Esophagus squamous epithelium (tissue), 5 donors: ENCODE measurements around the gene CDC14C. TPM values are rescaled to one million over a fixed set of nuclear protein-coding genes. Genes with fewer than 3 reads are reported as not detected.

ENCODE experiments used
- DNase-seq: peaks from one replicate; lab custom pipeline; 2025; lab: John Stamatoyannopoulos, UW
- H3K27ac ChIP-seq, 4 donors: fragments of 200-600 bp; sonication (generic); one replicate each; pipeline ENCODE4 v1.5.1; 2016 to 2019; ENCODE audit warnings: mild to moderate bottlenecking in 1 of 4
- H3K27me3 ChIP-seq, 4 donors: fragments of 200-600 bp; sonication (generic); 1 replicate in 3 of 4; 2 replicates in 1 of 4; pipeline versions ENCODE4 v1.5.1 to v1.6.0; 2017 to 2021; ENCODE audit warnings: antibody characterized with exemption in 1 of 4
- H3K36me3 ChIP-seq, 3 donors: fragments of 200-600 bp; sonication (generic); one replicate each; pipeline ENCODE4 v1.5.1; 2016 to 2019
- H3K4me1 ChIP-seq, 3 donors: fragments of 200-600 bp; sonication (generic); one replicate each; pipeline ENCODE4 v1.5.1; 2017 to 2019
- H3K4me3 ChIP-seq, 4 donors: fragments of 200-600 bp; sonication (generic); 1 replicate in 3 of 4; 2 replicates in 1 of 4; pipeline ENCODE4 v1.5.1; 2016 to 2019; ENCODE audit warnings: mild to moderate bottlenecking in 2 of 4, moderate library complexity in 1 of 4
- H3K9me3 ChIP-seq, 3 donors: fragments of 200-600 bp; sonication (generic); one replicate each; pipeline ENCODE4 v1.5.1; 2016 to 2019
- POLR2A ChIP-seq, 4 donors: fragments of 450-650 bp; IDR thresholded peaks; one replicate each; pipeline ENCODE4 v1.6.1; 2017; ENCODE audit warnings: antibody characterized with exemption in 4 of 4, mild to moderate bottlenecking in 4 of 4, moderate library complexity in 3 of 4
- WGBS, 2 donors: methylation state at CpG; one replicate each; pipeline ENCODE4 v1.1.5; 2018; 5-methylcytosine and 5-hydroxymethylcytosine counted together
- intact Hi-C: fragments of 100-400 bp; cut with DNase I; formaldehyde crosslinking; loops from one replicate; pipeline ENCODE4 v1.15.0; 2022
- total RNA-seq, 4 donors: library from RNA; depleted of rRNA; stranded (reverse); fragments of >200 nt; gene quantifications; one replicate each; pipeline ENCODE4 v1.1.0, GENCODE V29; 2016
- TF ChIP-seq, protein P1 (sequence below), 6 experiments: fragments of 450-650 bp in 4 of 6; fragments of 200-600 bp in 2 of 6; sonication (generic) in 2 of 6; IDR thresholded peaks; one replicate each; pipeline ENCODE4 v1.5.1; 2016 to 2019; ENCODE audit warnings: antibody characterized with exemption in 6 of 6, mild to moderate bottlenecking in 4 of 6, moderate library complexity in 4 of 6
- donor health status: DM: yes; HTN: yes; CAD: no.

The CDC14C gene
- total RNA-seq = not detected

- Histone ChIP-seq H3K27me3 (no peaks in the 10 kb centered on the region), H3K4me3 (no peak within 1 kb of the TSS), H3K27ac (no peak within 1 kb of the TSS), H3K36me3 (no peaks in the 10 kb centered on the region), H3K4me1 (no peaks in the 10 kb centered on the region), H3K9me3 (no peaks in the 10 kb centered on the region)
- no peak for DNase-seq
- intact Hi-C loops = no loop called here
- TF ChIP-seq, protein P1, sequence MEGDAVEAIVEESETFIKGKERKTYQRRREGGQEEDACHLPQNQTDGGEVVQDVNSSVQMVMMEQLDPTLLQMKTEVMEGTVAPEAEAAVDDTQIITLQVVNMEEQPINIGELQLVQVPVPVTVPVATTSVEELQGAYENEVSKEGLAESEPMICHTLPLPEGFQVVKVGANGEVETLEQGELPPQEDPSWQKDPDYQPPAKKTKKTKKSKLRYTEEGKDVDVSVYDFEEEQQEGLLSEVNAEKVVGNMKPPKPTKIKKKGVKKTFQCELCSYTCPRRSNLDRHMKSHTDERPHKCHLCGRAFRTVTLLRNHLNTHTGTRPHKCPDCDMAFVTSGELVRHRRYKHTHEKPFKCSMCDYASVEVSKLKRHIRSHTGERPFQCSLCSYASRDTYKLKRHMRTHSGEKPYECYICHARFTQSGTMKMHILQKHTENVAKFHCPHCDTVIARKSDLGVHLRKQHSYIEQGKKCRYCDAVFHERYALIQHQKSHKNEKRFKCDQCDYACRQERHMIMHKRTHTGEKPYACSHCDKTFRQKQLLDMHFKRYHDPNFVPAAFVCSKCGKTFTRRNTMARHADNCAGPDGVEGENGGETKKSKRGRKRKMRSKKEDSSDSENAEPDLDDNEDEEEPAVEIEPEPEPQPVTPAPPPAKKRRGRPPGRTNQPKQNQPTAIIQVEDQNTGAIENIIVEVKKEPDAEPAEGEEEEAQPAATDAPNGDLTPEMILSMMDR (IDR thresholded peaks at IDR 0.05) = no peak
- no peak for TF ChIP-seq POLR2A (IDR thresholded peaks at IDR 0.05)
- WGBS, 2 donors = 60 to 98% methylated on average over 1 to 18 of the region's 46 CpGs
These were observed at the start of gene CDC14C for GRCh38 chr7:48924433-48924832. Gene CDC14C (plus strand): TSS chr7:48924547. CDS start chr7:48924673, 126 bp downstream.

- no peak for DNase-seq
- 59 to 63% methylated on average over 12 to 13 of the region's 14 CpGs for WGBS, 2 donors
- no peak overlapping the region for H3K27ac ChIP-seq
- H3K4me1 ChIP-seq = no peaks in the 10 kb centered on the region
- intact Hi-C loops = no loop called here
- H3K36me3 ChIP-seq = no peaks in the 10 kb centered on the region
- H3K4me3 ChIP-seq = no peak overlapping the region
- TF ChIP-seq, protein P1 (IDR thresholded peaks at IDR 0.05) = peak in 5 of 6 experiments; percentile 18 to 61 (median 28)
- no peak for TF ChIP-seq POLR2A (IDR thresholded peaks at IDR 0.05)
- H3K27me3 ChIP-seq = no peaks in the 10 kb centered on the region
- no peaks in the 10 kb centered on the region for H3K9me3 ChIP-seq
These were observed 49.1 kb upstream of the CDC14C start for GRCh38 chr7:48875045-48875916.

- DNase-seq = no peak
- Histone ChIP-seq H3K27me3 (no peaks in the 10 kb centered on the region), H3K27ac (no peak overlapping the region), H3K4me3 (no peak overlapping the region), H3K9me3 (no peaks in the 10 kb centered on the region), H3K36me3 (no peaks in the 10 kb centered on the region), H3K4me1 (no peaks in the 10 kb centered on the region)
- no peak for TF ChIP-seq POLR2A (IDR thresholded peaks at IDR 0.05)
- TF ChIP-seq, protein P1 (IDR thresholded peaks at IDR 0.05) = peak in 1 of 6 experiments; percentile 5
- 89 to 93% methylated on average over 3 of the region's 3 CpGs for WGBS, 2 donors
- intact Hi-C loops = no loop called here
These were observed 48.3 kb upstream of the CDC14C start for GRCh38 chr7:48876087-48876486.

DNA sequence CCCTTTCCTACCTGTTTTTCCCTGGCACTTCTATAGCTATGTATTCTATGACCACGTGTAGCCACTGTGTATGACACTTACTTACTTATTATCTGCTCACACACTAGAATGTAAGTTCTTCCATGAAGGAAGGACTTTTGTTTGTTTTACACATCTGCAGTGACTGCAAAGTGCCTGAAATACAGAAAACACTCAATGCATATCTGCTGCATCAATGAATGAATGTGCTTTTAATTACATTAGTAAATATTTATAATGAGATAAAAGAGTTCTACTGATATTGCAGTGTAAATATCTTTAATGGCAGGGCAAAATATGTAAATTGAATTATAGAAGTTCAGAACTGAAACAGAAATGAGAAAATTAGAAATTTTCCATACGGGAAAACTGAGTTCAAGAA lies 43.5 kb upstream of the CDC14C start:
- Histone ChIP-seq H3K27me3 (no peaks in the 10 kb centered on the region), H3K4me1 (no peaks in the 10 kb centered on the region), H3K27ac (no peak overlapping the region), H3K36me3 (no peaks in the 10 kb centered on the region), H3K9me3 (no peaks in the 10 kb centered on the region), H3K4me3 (no peak overlapping the region)
- DNase-seq = no peak
- WGBS, 2 donors = 59 to 78% methylated on average over 2 of the region's 2 CpGs
- no peak for TF ChIP-seq POLR2A (IDR thresholded peaks at IDR 0.05)
- TF ChIP-seq, protein P1 (IDR thresholded peaks at IDR 0.05) = no peak
- intact Hi-C loops = no loop called here

DNA sequence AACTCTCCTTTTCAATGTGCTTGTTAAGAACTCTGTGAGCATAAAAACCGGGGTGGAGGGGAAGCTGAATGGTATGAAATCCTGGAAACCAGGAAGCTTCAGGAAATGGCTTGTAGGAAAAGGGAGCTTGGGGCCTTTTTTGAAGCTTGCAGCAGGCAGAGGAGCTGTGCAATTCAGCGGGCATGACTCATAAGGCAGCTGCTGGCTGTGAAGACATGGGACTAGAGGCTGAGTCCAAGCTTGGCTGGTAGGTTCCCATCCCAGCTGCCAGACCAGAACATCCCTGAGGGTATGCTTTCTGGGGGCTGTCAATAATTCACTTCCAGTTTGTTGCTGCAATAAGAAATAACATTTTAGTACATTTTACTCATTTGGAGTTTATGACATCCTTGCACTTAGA lies 36.8 kb upstream of the CDC14C start:
- no peaks in the 10 kb centered on the region for H3K27me3 ChIP-seq
- H3K4me3 ChIP-seq = no peak overlapping the region
- intact Hi-C loops = no loop called here
- WGBS, 2 donors = 32 to 37% methylated on average over 2 of the region's 2 CpGs
- TF ChIP-seq POLR2A (IDR thresholded peaks at IDR 0.05) = no peak
- TF ChIP-seq, protein P1 (IDR thresholded peaks at IDR 0.05) = no peak
- H3K9me3 ChIP-seq = peaks cover 0 to 11% (median 10%) of the 10 kb centered on the region in 3 donors
- no peak for DNase-seq
- no peaks in the 10 kb centered on the region for H3K36me3 ChIP-seq
- H3K27ac ChIP-seq = no peak overlapping the region
- H3K4me1 ChIP-seq = no peaks in the 10 kb centered on the region
